Measurements from ENCODE around the gene C1QTNF2. TPM values are rescaled to one million over a fixed set of nuclear protein-coding genes. Genes with fewer than 3 reads are reported as not detected.

Gene C1QTNF2
- total RNA-seq, 2 experiments from 2014 or later: not detected

DNA sequence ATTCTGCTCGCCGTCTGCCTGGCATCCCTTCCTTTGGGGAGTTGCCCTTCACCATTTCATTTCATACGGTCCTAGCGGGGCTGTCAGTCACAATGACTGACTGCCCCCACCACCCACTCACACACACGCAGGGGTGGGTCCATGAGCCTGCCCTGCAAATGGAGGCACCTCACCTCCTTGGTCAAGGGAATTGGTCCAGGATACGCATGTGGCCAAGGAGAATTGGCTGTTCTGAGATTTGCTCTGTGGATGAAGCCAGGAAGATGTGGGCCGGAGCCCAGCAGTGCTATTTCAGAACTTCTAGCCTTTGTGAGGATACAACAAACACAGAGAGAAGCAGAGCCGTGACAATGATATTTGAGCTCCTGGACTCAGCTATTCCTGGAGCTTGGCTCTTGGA, 17.0 kb downstream of the C1QTNF2 start:
- TF ChIP-seq, protein P1, sequence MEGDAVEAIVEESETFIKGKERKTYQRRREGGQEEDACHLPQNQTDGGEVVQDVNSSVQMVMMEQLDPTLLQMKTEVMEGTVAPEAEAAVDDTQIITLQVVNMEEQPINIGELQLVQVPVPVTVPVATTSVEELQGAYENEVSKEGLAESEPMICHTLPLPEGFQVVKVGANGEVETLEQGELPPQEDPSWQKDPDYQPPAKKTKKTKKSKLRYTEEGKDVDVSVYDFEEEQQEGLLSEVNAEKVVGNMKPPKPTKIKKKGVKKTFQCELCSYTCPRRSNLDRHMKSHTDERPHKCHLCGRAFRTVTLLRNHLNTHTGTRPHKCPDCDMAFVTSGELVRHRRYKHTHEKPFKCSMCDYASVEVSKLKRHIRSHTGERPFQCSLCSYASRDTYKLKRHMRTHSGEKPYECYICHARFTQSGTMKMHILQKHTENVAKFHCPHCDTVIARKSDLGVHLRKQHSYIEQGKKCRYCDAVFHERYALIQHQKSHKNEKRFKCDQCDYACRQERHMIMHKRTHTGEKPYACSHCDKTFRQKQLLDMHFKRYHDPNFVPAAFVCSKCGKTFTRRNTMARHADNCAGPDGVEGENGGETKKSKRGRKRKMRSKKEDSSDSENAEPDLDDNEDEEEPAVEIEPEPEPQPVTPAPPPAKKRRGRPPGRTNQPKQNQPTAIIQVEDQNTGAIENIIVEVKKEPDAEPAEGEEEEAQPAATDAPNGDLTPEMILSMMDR (IDR thresholded peaks at IDR 0.05): no peak
- Histone ChIP-seq H3K4me1 (ENCODE audit: insufficient read depth, low read length) (no peaks in the 10 kb centered on the region), H3K27ac (ENCODE audit: low read depth in 1 of 2, low read length in 2 of 2) (no peak overlapping the region), H3K9me3 (ENCODE audit: control insufficient read depth in 1 of 2, insufficient read depth in 1 of 2, low read length in 2 of 2) (no peaks in the 10 kb centered on the region), H3K27me3 (ENCODE audit: control insufficient read depth in 1 of 2, insufficient read depth in 2 of 2, low read length in 2 of 2) (no peaks in the 10 kb centered on the region), H3K36me3 (ENCODE audit: insufficient read depth, low read length) (no peaks in the 10 kb centered on the region), H3K4me3 (ENCODE audit: low read length) (no peak overlapping the region)
- no peaks in the 10 kb centered on the region for H3K4me1 Mint-ChIP-seq (ENCODE audit: low read depth)
- no peak overlapping the region for H3K27ac Mint-ChIP-seq
- H3K4me3 Mint-ChIP-seq: no peak overlapping the region
- no peak for DNase-seq
- no peaks in the 10 kb centered on the region for H3K27me3 Mint-ChIP-seq
- ChIA-PET CTCF (no interaction called here), POLR2A (no interaction called here)
- no peaks in the 10 kb centered on the region for H3K36me3 Mint-ChIP-seq (ENCODE audit: low read depth)
- intact Hi-C loops (cut with DNase I, micrococcal nuclease): no loop called here
- no peaks in the 10 kb centered on the region for H3K9me3 Mint-ChIP-seq
- no peak for ATAC-seq (ENCODE audit: poor library complexity)

DNA sequence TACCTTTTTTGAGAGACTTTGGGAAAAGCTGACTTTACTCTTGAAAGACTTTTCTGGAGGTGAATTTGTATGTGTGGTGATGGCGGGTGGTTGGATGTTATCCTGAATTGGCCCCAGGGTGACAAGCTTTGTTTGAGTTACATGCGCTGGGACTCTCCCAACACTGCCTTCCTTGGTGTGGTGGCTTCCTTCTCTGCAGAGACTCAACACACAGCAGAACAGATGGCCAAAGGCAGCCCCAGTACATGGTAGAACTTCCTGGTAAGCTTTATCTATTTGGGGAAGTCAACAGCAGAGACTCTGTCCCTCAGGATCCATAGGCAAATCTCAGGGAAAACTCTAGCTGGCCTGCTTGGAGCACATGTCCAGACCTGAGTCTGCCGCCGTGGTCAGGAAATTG, 18.1 kb downstream of the C1QTNF2 start:
- Histone ChIP-seq H3K9me3 (ENCODE audit: control insufficient read depth in 1 of 2, insufficient read depth in 1 of 2, low read length in 2 of 2) (no peaks in the 10 kb centered on the region), H3K36me3 (ENCODE audit: insufficient read depth, low read length) (no peaks in the 10 kb centered on the region), H3K27me3 (ENCODE audit: control insufficient read depth in 1 of 2, insufficient read depth in 2 of 2, low read length in 2 of 2) (no peaks in the 10 kb centered on the region), H3K27ac (ENCODE audit: low read depth in 1 of 2, low read length in 2 of 2) (no peak overlapping the region), H3K4me3 (ENCODE audit: low read length) (no peak overlapping the region), H3K4me1 (ENCODE audit: insufficient read depth, low read length) (no peaks in the 10 kb centered on the region)
- no peak overlapping the region for H3K27ac Mint-ChIP-seq
- H3K9me3 Mint-ChIP-seq: no peaks in the 10 kb centered on the region
- CTCF ChIA-PET: no interaction called here
- no peaks in the 10 kb centered on the region for H3K4me1 Mint-ChIP-seq (ENCODE audit: low read depth)
- H3K4me3 Mint-ChIP-seq: no peak overlapping the region
- POLR2A ChIA-PET: no interaction called here
- ATAC-seq (ENCODE audit: poor library complexity) (no peak), DNase-seq (no peak)
- no peaks in the 10 kb centered on the region for H3K36me3 Mint-ChIP-seq (ENCODE audit: low read depth)
- TF ChIP-seq, protein P1 (IDR thresholded peaks at IDR 0.05): no peak
- H3K27me3 Mint-ChIP-seq: no peaks in the 10 kb centered on the region
- intact Hi-C loops (cut with DNase I, micrococcal nuclease): no loop called here

DNA sequence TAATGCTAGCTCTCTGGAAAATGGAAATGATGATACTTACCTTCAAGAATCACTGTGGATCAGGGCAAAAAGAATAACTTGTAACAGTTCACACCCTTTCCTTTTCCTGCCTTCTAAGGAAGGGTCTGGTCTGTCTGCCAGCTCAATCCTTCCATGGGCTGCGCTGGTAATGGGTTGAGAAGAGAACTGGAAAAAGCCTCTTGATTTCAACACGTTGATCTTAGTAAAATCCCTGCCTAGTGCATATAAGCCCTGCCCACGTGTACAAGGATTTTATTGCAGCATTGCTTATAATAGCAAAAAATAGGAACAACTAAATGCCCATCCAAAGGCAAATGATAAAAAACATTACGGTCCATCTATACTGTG, 20.5 kb downstream of the C1QTNF2 start:
- CTCF ChIA-PET: no interaction called here
- DNase-seq (no peak), ATAC-seq (ENCODE audit: poor library complexity) (no peak)
- H3K36me3 Mint-ChIP-seq (ENCODE audit: low read depth): no peaks in the 10 kb centered on the region
- TF ChIP-seq, protein P1 (IDR thresholded peaks at IDR 0.05): no peak
- Histone ChIP-seq H3K27ac (ENCODE audit: low read depth in 1 of 2, low read length in 2 of 2) (no peak overlapping the region), H3K36me3 (ENCODE audit: insufficient read depth, low read length) (no peaks in the 10 kb centered on the region), H3K4me3 (ENCODE audit: low read length) (no peak overlapping the region), H3K4me1 (ENCODE audit: insufficient read depth, low read length) (peaks cover 6% of the 10 kb centered on the region), H3K27me3 (ENCODE audit: control insufficient read depth in 1 of 2, insufficient read depth in 2 of 2, low read length in 2 of 2) (no peaks in the 10 kb centered on the region), H3K9me3 (ENCODE audit: control insufficient read depth in 1 of 2, insufficient read depth in 1 of 2, low read length in 2 of 2) (no peaks in the 10 kb centered on the region)
- H3K27me3 Mint-ChIP-seq: no peaks in the 10 kb centered on the region
- no peak overlapping the region for H3K27ac Mint-ChIP-seq
- POLR2A ChIA-PET: no interaction called here
- no peak overlapping the region for H3K4me3 Mint-ChIP-seq
- H3K9me3 Mint-ChIP-seq: no peaks in the 10 kb centered on the region
- no peaks in the 10 kb centered on the region for H3K4me1 Mint-ChIP-seq (ENCODE audit: low read depth)
- intact Hi-C loops (cut with DNase I, micrococcal nuclease): loop anchor here in 1 of 2 experiments (5.0 to 10.0 kb wide), 2 partner anchors 908 to 1065 kb away; no protein-coding TSS in a partner anchor

Measured in CD4-positive, alpha-beta T cell (primary cell).